Erythroblast (primary cell): ENCODE results near the gene HS6ST1.

ENCODE experiments used
- DNase-seq, 2 experiments: peaks; one replicate each; lab custom pipeline; 2025; lab: John Stamatoyannopoulos, UW
- GATA1 ChIP-seq: IDR thresholded peaks from 2 replicates; pipeline ENCODE4 v1.6.1; 2011; ENCODE audit warnings: low read depth, mild to moderate bottlenecking, control low read depth, low read length, moderate library complexity
- POLR2A ChIP-seq: IDR thresholded peaks from 2 replicates; pipeline ENCODE4 v1.6.1; 2011; ENCODE audit warnings: mild to moderate bottlenecking, low read length

Gene HS6ST1

DNA sequence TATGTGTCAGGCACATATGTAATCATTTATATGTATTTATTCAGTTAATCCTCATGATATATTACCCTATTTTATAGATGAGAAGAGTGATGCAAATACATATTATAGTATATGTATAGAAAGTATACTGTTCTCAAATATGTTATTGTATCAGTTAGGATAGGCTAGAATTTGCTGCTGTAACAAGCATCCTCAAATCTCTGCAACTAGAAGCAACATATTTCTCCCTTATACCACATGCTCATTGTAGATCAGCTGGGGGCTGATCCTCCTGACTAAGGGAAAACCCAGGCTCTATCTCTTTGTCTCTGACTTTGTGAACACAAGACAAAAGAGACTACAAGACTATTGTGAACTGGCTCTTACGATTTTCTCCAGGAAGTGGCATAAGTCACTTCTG, 24.8 kb upstream of the HS6ST1 start:
- TF ChIP-seq GATA1 (no peak), POLR2A (no peak)
- no peak for DNase-seq

DNA sequence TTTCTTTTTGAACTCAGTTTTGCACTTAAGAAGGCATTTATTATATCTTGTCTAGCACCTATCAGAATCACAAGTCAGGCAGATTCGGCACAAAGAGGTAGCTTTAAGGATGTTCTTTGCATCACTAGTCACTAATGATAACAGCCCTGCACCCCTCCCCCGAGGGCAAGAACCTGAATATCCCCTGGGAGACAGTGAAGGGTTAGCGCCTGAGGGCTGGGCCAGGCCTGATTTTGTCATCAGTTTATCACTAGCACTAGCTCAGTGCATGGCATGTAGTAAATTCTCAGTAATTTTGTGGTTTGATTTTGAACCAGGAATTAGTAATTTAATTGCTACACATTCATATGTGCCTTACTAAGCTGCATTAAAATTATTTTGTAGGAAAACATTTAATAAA, 23.9 kb upstream of the HS6ST1 start:
- no peak for TF ChIP-seq POLR2A
- no peak for TF ChIP-seq GATA1
- DNase-seq: no peak

DNA sequence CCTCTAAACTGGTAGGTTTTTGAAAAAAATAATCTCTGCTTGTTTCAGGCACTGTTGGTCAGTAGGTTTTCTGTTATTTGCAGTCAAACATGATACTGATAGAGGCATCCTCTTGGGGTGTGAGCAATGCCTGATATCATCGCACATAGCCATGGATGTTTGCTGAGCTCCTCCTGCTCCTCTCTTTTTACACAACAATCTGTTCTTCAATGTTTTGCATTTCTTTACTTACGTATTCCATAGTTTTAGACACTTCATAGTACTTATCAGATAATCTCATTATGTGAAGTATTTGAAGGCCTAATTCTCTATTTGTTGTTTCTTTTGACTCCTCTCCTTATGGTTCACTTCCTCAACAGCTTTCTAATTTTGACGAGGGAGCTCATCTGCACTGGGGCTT, 23.0 kb upstream of the HS6ST1 start:
- TF ChIP-seq GATA1: no peak
- no peak for TF ChIP-seq POLR2A
- DNase-seq: no peak

DNA sequence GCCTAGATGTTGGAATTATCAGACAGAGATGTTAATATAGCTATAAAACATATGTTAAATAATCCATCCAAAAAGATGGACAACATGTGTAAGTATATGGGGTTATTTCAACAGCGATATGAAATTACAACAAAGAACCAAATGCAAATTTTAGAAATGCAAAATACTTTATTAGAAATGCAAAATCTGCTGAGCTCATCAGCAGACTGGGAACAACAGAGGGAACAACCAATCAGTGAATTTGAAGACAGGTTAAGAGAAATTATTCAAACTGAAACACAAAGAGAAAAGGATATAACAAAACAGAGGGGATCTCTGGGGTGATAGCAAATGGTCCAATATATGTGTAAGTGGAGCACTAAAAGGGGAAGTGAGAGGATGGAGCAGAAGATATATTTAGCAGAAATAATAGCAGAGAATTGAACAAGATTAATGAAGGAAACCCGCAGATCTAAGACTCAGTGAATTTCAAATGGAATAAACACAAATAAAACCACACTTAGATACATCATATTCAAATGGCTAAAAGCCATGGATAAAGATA, 13.5 kb upstream of the HS6ST1 start:
- DNase-seq: no peak
- TF ChIP-seq GATA1 (no peak), POLR2A (no peak)

DNA sequence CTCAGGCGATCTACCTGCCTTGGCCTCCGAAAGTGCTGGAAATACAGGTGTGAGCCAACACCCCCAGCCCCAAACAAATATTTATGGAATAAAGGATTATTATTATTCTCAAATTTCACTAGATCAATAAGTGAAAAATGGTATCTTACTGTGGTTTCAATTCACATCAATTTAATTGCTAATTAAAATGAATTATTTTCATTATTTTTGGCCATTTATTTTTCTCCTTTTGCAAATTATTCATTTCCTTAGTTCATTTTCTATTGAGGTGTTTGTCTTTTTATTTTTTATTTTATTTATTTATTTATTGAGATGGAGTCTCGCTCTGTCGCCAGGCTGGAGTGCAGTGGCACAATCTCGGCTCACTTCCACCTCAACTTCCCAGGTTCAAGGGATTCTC, 11.9 kb upstream of the HS6ST1 start:
- no peak for TF ChIP-seq GATA1
- no peak for TF ChIP-seq POLR2A
- no peak for DNase-seq

DNA sequence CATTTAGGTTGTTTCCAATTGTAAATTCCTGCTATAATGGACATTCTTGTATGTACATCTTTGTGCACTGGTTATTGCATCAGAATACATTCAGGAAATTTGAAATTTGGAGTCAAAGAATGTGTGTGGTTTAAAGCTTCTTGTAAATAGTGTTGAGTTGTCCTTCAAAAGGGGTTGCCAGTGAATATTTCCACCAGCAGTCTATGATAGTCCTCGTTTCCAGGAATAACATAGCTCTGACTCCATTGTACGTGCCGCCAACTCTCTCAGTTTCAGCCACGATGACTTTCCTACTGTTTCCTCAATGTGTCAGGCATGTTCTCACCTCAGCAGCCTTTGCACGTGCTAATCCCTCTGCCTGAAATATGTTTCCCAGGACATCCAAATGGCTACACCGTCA, 10.9 kb upstream of the HS6ST1 start:
- TF ChIP-seq POLR2A: no peak
- TF ChIP-seq GATA1: no peak
- DNase-seq: no peak

- TF ChIP-seq POLR2A (no peak), GATA1 (no peak)
- no peak for DNase-seq
Observed at GRCh38 chr2:128327180-128327964, 8.7 kb upstream of the HS6ST1 start.

GRCh38 chr2:128326346-128326745, 7.7 kb upstream of the HS6ST1 start:
- TF ChIP-seq GATA1 (no peak), POLR2A (no peak)
- DNase-seq: no peak

DNA sequence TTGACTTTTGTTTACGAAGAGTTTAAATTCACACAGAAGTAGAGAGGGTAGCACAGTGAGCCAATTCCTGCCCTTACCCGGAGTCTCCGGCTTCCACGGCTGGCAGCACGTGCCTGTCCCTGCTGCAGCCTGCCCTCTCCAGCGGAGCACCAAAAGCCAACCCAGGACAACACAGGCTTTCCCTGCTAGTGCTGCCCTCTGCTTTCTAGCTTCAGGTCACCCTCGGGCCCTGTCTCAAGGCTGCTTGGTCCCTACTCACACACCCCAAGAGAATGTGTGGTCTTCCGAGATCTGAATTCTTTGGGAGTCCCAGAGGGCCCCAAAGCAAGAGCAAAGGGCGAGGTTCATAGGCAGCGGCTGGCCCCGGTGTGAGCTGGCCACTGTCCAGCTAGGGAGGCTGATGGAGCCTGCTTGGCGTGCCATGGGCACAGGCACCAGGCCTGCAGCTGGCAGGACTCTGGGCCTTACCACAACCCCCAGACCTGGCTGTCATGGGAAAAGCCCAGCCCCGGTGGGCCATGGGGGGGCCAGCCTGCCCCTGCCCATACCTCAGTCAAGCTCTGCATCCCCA, 7.0 kb upstream of the HS6ST1 start:
- no peak for DNase-seq
- TF ChIP-seq POLR2A (no peak), GATA1 (no peak)

- no peak for DNase-seq
- TF ChIP-seq POLR2A: no peak
- TF ChIP-seq GATA1: no peak
Observed at GRCh38 chr2:128324897-128325410, 6.3 kb upstream of the HS6ST1 start.

- DNase-seq: no peak
- TF ChIP-seq POLR2A (no peak), GATA1 (no peak)
Observed at GRCh38 chr2:128324008-128324896, 5.6 kb upstream of the HS6ST1 start.

DNA sequence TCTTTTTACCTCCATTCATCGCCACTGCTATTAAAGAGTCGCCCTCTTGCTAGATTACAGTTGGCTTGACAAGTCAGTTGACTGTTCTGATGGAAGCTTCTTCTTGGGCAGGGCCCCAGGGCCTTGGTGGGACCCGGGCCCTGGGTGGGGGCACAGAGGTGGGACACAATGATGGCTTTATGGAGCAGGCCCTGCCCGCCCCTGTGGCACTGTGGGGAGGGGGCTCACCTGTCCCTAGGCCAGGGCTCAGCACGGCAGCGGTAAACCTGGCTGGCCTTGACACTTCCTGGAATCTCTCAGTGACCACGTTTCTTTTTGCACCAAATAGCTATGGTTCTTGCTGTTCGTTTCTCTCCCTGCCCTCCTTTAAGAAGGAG, 4.9 kb upstream of the HS6ST1 start:
- no peak for DNase-seq
- TF ChIP-seq GATA1 (no peak), POLR2A (no peak)

DNA sequence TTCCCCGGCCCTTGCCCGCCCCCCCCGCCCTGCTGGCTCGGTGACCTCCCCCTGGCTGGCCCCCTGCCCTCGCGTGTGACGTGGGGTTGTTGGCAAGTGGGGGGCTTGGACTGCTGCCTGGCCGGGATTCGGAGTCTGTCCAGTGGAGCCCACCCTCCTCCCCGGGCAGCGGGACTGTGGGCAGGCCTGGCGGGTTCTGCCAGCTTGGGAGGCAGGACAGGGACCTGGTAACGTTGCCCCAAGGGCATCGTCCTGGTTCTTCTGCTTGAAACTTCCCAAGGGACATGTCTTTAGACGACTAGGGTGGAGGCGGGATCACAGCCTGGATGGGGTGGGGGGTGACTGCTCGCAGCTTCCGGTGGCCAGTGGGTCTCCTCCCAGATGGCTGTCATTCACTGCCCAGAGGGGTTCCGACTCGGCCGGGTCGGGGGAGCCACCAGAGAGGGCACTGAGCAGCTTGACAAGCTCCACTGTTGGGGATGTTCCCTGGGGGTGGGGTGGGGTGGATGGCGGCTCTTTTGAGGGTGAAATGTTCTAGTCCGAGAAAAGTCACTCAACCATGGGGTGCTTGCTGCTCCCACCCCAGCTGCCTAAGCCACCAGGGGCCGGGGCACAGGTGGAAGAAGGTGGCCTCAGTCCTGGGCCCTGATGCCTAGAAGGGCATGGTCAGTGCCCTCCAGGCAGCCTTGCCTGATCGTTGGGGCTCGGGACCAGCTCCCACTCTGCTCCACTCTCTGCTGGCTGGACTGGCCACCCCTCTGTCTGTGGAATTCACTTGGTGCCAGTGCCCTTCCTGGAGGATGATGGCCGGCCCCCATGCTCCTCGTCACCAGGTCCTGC, 4.3 kb upstream of the HS6ST1 start:
- TF ChIP-seq GATA1 (no peak), POLR2A (no peak)
- DNase-seq: no peak
